Endothelial cell of umbilical vein (primary cell): ENCODE results near the gene PDE11A. TPM values are rescaled to one million over a fixed set of nuclear protein-coding genes. Genes with fewer than 3 reads are reported as not detected.

Experiments
- BruUV-seq: library from RNA; stranded (reverse); fragments of 400-500 nt; replicated peaks from 2 replicates; lab custom pipeline; 2021; lab: Mats Ljungman, UMichigan
- CTCF ChIA-PET: fragments of 300-600, 350-600 bp; sonication (Branson Sonifier 250); formaldehyde crosslinking; loops from one replicate; lab custom pipeline; 2021; ENCODE audit warnings: antibody characterized with exemption, inconsistent platforms; lab: Charles Lee
- POLR2A ChIA-PET: fragments of 300-600, 350-600 bp; sonication (Branson Sonifier 250); formaldehyde crosslinking; loops from one replicate; lab custom pipeline; 2021; ENCODE audit warnings: antibody characterized with exemption, inconsistent platforms; lab: Charles Lee
- DNase-seq: peaks from one replicate; pipeline ENCODE4 v3.0.0-alpha.2; 2011; ENCODE audit warnings: low read depth, low spot score
- FAIRE-seq: peaks from 2 replicates; lab custom pipeline; 2011; peaks lifted over from hg19 to GRCh38; lab: Jason Lieb, UNC
- H2AFZ ChIP-seq: 2 replicates; pipeline ENCODE4 v1.6.0; 2012; ENCODE audit warnings: low read depth, low read length, control low read depth, inconsistent platforms
- H3K27ac ChIP-seq: 2 replicates; pipeline ENCODE4 v1.5.1; 2011; ENCODE audit warnings: low read depth, mild to moderate bottlenecking, control low read depth, low read length, moderate library complexity; ENCODE audit not compliant: insufficient read depth
- H3K27me3 ChIP-seq, 2 experiments: 2 replicates each; pipeline versions ENCODE4 v1.6.0 to v1.6.1; 2011; ENCODE audit warnings: low read length in 2 of 2, mixed read lengths in 1 of 2; ENCODE audit not compliant: control insufficient read depth in 2 of 2, insufficient read depth in 2 of 2
- H3K36me3 ChIP-seq, 2 experiments: 2 replicates in 1 of 2; 3 replicates in 1 of 2; pipeline ENCODE4 v1.5.1; 2011; ENCODE audit warnings: low read length in 2 of 2, mild to moderate bottlenecking in 1 of 2, moderate library complexity in 1 of 2; ENCODE audit not compliant: control insufficient read depth in 2 of 2, insufficient read depth in 2 of 2; ENCODE audit errors: extremely low read depth in 1 of 2
- H3K4me1 ChIP-seq: 3 replicates; pipeline ENCODE4 v1.5.1; 2011; ENCODE audit warnings: mild to moderate bottlenecking, low read length; ENCODE audit not compliant: control insufficient read depth, insufficient read depth; ENCODE audit errors: extremely low read depth
- H3K4me2 ChIP-seq: 2 replicates; pipeline ENCODE4 v1.6.1; 2011; ENCODE audit warnings: low read length, control low read depth, mixed read lengths; ENCODE audit not compliant: insufficient read depth
- H3K4me3 ChIP-seq, 3 experiments: fragments of 200-600 bp in 1 of 3; sonication (generic), shearing (Covaris generic) in 1 of 3; replicated peaks in 1 of 3; 2 replicates each; pipeline ENCODE4 v1.5.1; 2011 to 2016; ENCODE audit warnings: control low read depth in 3 of 3, low read length in 3 of 3, mild to moderate bottlenecking in 2 of 3, inconsistent platforms in 1 of 3, low read depth in 1 of 3, moderate library complexity in 1 of 3; ENCODE audit not compliant: insufficient read depth in 1 of 3
- H3K79me2 ChIP-seq: 2 replicates; pipeline ENCODE4 v1.6.0; 2012; ENCODE audit warnings: low read length, inconsistent platforms; ENCODE audit not compliant: control insufficient read depth, insufficient read depth
- H3K9ac ChIP-seq: replicated peaks from 2 replicates; pipeline ENCODE3; 2011; ENCODE audit warnings: low read length, control low read depth; ENCODE audit not compliant: insufficient read depth; ENCODE audit errors: extremely low read depth
- H3K9me1 ChIP-seq: replicated peaks from 3 replicates; pipeline ENCODE4 v1.6.0; 2011; ENCODE audit warnings: mild to moderate bottlenecking, low read length; ENCODE audit not compliant: control insufficient read depth, insufficient read depth; ENCODE audit errors: extremely low read depth
- H3K9me3 ChIP-seq: replicated peaks from 2 replicates; pipeline ENCODE4 v1.5.1; 2012; ENCODE audit warnings: low read length, inconsistent platforms; ENCODE audit not compliant: control insufficient read depth, insufficient read depth
- H4K20me1 ChIP-seq: replicated peaks from 2 replicates; pipeline ENCODE3; 2011; ENCODE audit warnings: mild to moderate bottlenecking, low read length; ENCODE audit not compliant: control insufficient read depth, insufficient read depth; ENCODE audit errors: extremely low read depth
- CTCF ChIP-seq, 2 donors: IDR thresholded peaks; 1 replicate in 1 of 2; 2 replicates in 1 of 2; pipeline ENCODE4 v1.5.1; 2011; ENCODE audit warnings: low read length in 2 of 2, mild to moderate bottlenecking in 2 of 2, moderate library complexity in 2 of 2, control low read depth in 1 of 2, inconsistent platforms in 1 of 2, low read depth in 1 of 2; ENCODE audit not compliant: insufficient read depth in 1 of 2; ENCODE audit errors: extremely low read depth in 1 of 2
- EZH2 ChIP-seq: IDR thresholded peaks from 2 replicates; pipeline ENCODE4 v1.6.1; 2012; ENCODE audit warnings: borderline replicate concordance, low read depth, mild to moderate bottlenecking, moderate library complexity, low read length, inconsistent platforms; ENCODE audit not compliant: severe bottlenecking
- FOS ChIP-seq: IDR thresholded peaks from 2 replicates; pipeline ENCODE4 v1.6.1; 2011; ENCODE audit warnings: mild to moderate bottlenecking, low read length, moderate library complexity, borderline replicate concordance; ENCODE audit not compliant: insufficient read depth
- GATA2 ChIP-seq: IDR thresholded peaks from 2 replicates; pipeline ENCODE4 v1.7.0; 2011; ENCODE audit warnings: low read depth, mild to moderate bottlenecking, moderate library complexity, mixed read lengths, low read length; ENCODE audit not compliant: insufficient read length, insufficient read depth
- JUN ChIP-seq: IDR thresholded peaks from 2 replicates; pipeline ENCODE4 v1.6.1; 2011; ENCODE audit warnings: borderline replicate concordance, low read depth; ENCODE audit not compliant: insufficient read length, insufficient read depth
- MAX ChIP-seq: IDR thresholded peaks from 2 replicates; pipeline ENCODE4 v1.6.1; 2011; ENCODE audit not compliant: insufficient read depth, insufficient read length
- MYC ChIP-seq: IDR thresholded peaks from one replicate; pipeline ENCODE4 v1.6.1; 2011; ENCODE audit warnings: mild to moderate bottlenecking, low read depth, low read length
- POLR2A ChIP-seq: IDR thresholded peaks from 2 replicates; pipeline ENCODE4 v1.6.1; 2012; ENCODE audit warnings: low read depth, mild to moderate bottlenecking, control low read depth, low read length
- POLR2AphosphoS5 ChIP-seq: IDR thresholded peaks from 2 replicates; pipeline ENCODE4 v1.6.1; 2012; ENCODE audit warnings: low read depth, mild to moderate bottlenecking, control low read depth, low read length, moderate library complexity; ENCODE audit not compliant: insufficient read depth
- dilution Hi-C: fragments of 300-500 bp; cut with MboI; formaldehyde crosslinking; loops from one replicate; pipeline ENCODE4 v1.15.0; 2019; ENCODE audit warnings: low sequenced_read_pairs; ENCODE audit not compliant: extremely low pct_ligation_motif_present
- intact Hi-C: fragments of 100-400 bp; cut with micrococcal nuclease; formaldehyde crosslinking; loops from one replicate; pipeline ENCODE4 v1.10.0; 2022
- polyA plus RNA-seq, 4 experiments: library from polyadenylated mRNA; depleted of rRNA in 3 of 4; stranded (reverse) in 3 of 4; unstranded in 1 of 4; fragments of >200 nt; gene quantifications; 2 replicates each; pipeline versions ENCODE4 v1.2.1 to v1.2.3, GENCODE V29; 2011 to 2012; ENCODE audit warnings: missing spikeins in 1 of 4
- total RNA-seq: library from RNA; stranded (reverse); gene quantifications from 2 replicates; pipeline ENCODE4 v1.2.3, GENCODE V29; 2021

Gene PDE11A
- total and polyA plus RNA-seq, 2 donors (not counting 3 experiments of a cell fraction or from before 2014, with no cell fraction given): 0.07 to 0.51 TPM

GRCh38 chr2:177822941-177823340 lies 249.6 kb downstream of the PDE11A start:
- H3K4me2 ChIP-seq: no peak overlapping the region
- peaks cover 2% of the 10 kb centered on the region for H3K9me1 ChIP-seq
- dilution Hi-C loops: no loop called here
- intact Hi-C loops: no loop called here
- ChIA-PET CTCF (interaction anchor here (0.6 kb wide), 1 partner anchor 23 kb away, joined by 3 read pairs; no protein-coding TSS in a partner anchor), POLR2A (no interaction called here)
- TF ChIP-seq JUN: no peak
- TF ChIP-seq FOS: no peak
- TF ChIP-seq GATA2: no peak
- TF ChIP-seq MYC: no peak
- TF ChIP-seq EZH2: no peak
- no peak for TF ChIP-seq MAX
- no peak for TF ChIP-seq POLR2A
- no peak for TF ChIP-seq CTCF (IDR thresholded peaks at IDR 0.05; ENCODE audit: extremely low read depth in 1 of 2, insufficient read depth in 1 of 2, low read depth in 1 of 2, low read length in 2 of 2)
- no peak for TF ChIP-seq POLR2AphosphoS5
- H3K27me3 ChIP-seq: peaks cover 0 to 2% of the 10 kb centered on the region in 2 experiments
- no peaks in the 10 kb centered on the region for H3K36me3 ChIP-seq
- no peak overlapping the region for H3K4me3 ChIP-seq
- H3K27ac ChIP-seq: no peak overlapping the region
- H2AFZ ChIP-seq: no peak overlapping the region
- H3K9ac ChIP-seq: no peak overlapping the region
- FAIRE-seq: no peak
- no TSS peak for BruUV-seq
- no peaks in the 10 kb centered on the region for H3K9me3 ChIP-seq
- H4K20me1 ChIP-seq: no peaks in the 10 kb centered on the region
- H3K79me2 ChIP-seq: no peaks in the 10 kb centered on the region
- H3K4me1 ChIP-seq: no peaks in the 10 kb centered on the region
- DNase-seq: no peak
